C4-2B (cell line): ENCODE data around the gene LPXN.

Source experiments
- ZFX ChIP-seq: fragments of 450-650 bp; IDR thresholded peaks from 2 replicates; pipeline ENCODE4 v1.6.1; 2017
- TF ChIP-seq, protein P1 (sequence below): fragments of 450-650 bp; conservative IDR thresholded peaks from 2 replicates; pipeline ENCODE4 v1.5.1; 2017; ENCODE audit warnings: mild to moderate bottlenecking

DNA sequence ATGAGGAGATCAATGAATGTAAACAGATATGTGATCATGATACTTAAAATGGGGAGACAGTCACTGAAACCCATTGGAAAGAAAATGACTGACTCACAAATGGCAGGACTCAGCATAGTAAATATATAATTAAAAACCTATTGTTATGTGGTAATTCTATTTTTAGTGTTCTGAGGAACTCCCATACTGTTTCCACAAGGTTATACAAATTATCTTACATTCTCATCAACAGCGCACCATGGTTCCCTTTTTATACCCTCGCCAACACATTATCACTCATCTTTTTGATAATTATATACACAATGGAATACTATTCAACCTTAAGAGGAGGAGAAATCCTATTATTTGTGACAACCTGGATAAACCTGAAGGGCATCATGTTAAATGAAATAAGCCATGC, 84.8 kb downstream of the LPXN start:
- TF ChIP-seq, protein P1, sequence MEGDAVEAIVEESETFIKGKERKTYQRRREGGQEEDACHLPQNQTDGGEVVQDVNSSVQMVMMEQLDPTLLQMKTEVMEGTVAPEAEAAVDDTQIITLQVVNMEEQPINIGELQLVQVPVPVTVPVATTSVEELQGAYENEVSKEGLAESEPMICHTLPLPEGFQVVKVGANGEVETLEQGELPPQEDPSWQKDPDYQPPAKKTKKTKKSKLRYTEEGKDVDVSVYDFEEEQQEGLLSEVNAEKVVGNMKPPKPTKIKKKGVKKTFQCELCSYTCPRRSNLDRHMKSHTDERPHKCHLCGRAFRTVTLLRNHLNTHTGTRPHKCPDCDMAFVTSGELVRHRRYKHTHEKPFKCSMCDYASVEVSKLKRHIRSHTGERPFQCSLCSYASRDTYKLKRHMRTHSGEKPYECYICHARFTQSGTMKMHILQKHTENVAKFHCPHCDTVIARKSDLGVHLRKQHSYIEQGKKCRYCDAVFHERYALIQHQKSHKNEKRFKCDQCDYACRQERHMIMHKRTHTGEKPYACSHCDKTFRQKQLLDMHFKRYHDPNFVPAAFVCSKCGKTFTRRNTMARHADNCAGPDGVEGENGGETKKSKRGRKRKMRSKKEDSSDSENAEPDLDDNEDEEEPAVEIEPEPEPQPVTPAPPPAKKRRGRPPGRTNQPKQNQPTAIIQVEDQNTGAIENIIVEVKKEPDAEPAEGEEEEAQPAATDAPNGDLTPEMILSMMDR, result no peak
- TF ChIP-seq ZFX, result no peak
